PC-9 (cell line): ENCODE results near the gene GH2. TPM values are rescaled to one million over a fixed set of nuclear protein-coding genes. Genes with fewer than 3 reads are reported as not detected.

Experiments
- BruUV-seq: library from RNA; stranded (reverse); fragments of 400-500 nt; replicated peaks from 2 replicates; lab custom pipeline; 2021; lab: Mats Ljungman, UMichigan
- CTCF ChIA-PET: fragments of 300-600 bp; sonication (Branson Sonifier 250); formaldehyde crosslinking; loops from one replicate; lab custom pipeline; 2022; ENCODE audit warnings: antibody characterized with exemption; lab: Charles Lee
- POLR2A ChIA-PET: fragments of 300-600 bp; sonication (Branson Sonifier 250); formaldehyde crosslinking; loops from one replicate; lab custom pipeline; 2022; ENCODE audit warnings: antibody characterized with exemption; ENCODE audit not compliant: unreplicated experiment; lab: Charles Lee
- DNase-seq, 2 experiments: peaks; one replicate each; pipeline versions ENCODE4 v3.0.0 to v3.0.0-alpha.2; 2015 to 2022; ENCODE audit warnings: mixed read lengths in 1 of 2
- H2AFZ ChIP-seq: fragments of 200-600 bp; sonication (generic); 2 replicates; pipeline ENCODE4 v1.8.1; 2017; ENCODE audit warnings: antibody characterized with exemption
- H3F3A ChIP-seq: fragments of 200-600 bp; sonication (generic); 2 replicates; pipeline ENCODE4 v1.8.1; 2017; ENCODE audit warnings: antibody characterized with exemption, mild to moderate bottlenecking, low read depth; ENCODE audit not compliant: insufficient read depth
- H3K27ac ChIP-seq: fragments of 200-600 bp; sonication (generic); 2 replicates; pipeline ENCODE4 v1.6.1; 2016; ENCODE audit warnings: mixed run types
- H3K27me3 ChIP-seq: fragments of 200-600 bp; sonication (generic); 2 replicates; pipeline ENCODE4 v1.6.1; 2016; ENCODE audit warnings: low read depth, mixed run types; ENCODE audit not compliant: insufficient read depth
- H3K36me3 ChIP-seq: fragments of 200-600 bp; sonication (generic); 2 replicates; pipeline ENCODE4 v1.6.1; 2016; ENCODE audit warnings: low read depth, mixed run types
- H3K4me1 ChIP-seq: fragments of 200-600 bp; sonication (generic); replicated peaks from 2 replicates; pipeline ENCODE4 v1.6.1; 2016; ENCODE audit warnings: mixed run types; ENCODE audit not compliant: insufficient read depth
- H3K4me2 ChIP-seq: fragments of 200-600 bp; sonication (generic); 2 replicates; pipeline ENCODE4 v1.6.1; 2017; ENCODE audit warnings: mixed run types
- H3K4me3 ChIP-seq: fragments of 200-600 bp; sonication (generic); 2 replicates; pipeline ENCODE4 v1.6.1; 2016; ENCODE audit warnings: mixed run types
- H3K79me2 ChIP-seq: fragments of 200-600 bp; sonication (generic); 2 replicates; pipeline ENCODE4 v1.6.1; 2017; ENCODE audit warnings: low read depth, mixed run types
- H3K9me2 ChIP-seq: fragments of 200-600 bp; sonication (generic); 2 replicates; pipeline ENCODE4 v1.8.1; 2017; ENCODE audit warnings: mild to moderate bottlenecking; ENCODE audit not compliant: insufficient read depth
- H3K9me3 ChIP-seq: fragments of 200-600 bp; sonication (generic); 2 replicates; pipeline ENCODE4 v1.8.1; 2016; ENCODE audit warnings: low read depth; ENCODE audit not compliant: insufficient read depth
- H4K20me1 ChIP-seq: fragments of 200-600 bp; sonication (generic); 2 replicates; pipeline ENCODE4 v1.8.1; 2017; ENCODE audit not compliant: insufficient read depth
- CTCF ChIP-seq: fragments of 200-600 bp; sonication (generic); conservative IDR thresholded peaks from 2 replicates; pipeline ENCODE4 v1.6.1; 2017; ENCODE audit warnings: mixed run types, antibody characterized with exemption, mild to moderate bottlenecking, moderate library complexity
- EZH2 ChIP-seq: fragments of 200-600 bp; sonication (generic); IDR thresholded peaks from 2 replicates; pipeline ENCODE4 v1.8.0; 2017; ENCODE audit warnings: antibody characterized with exemption, low read depth
- intact Hi-C: fragments of 100-400 bp; cut with micrococcal nuclease; formaldehyde crosslinking; loops from one replicate; pipeline ENCODE4 v1.10.0; 2022; ENCODE audit not compliant: unreplicated experiment
- total RNA-seq: library from RNA; stranded (reverse); gene quantifications from 2 replicates; pipeline ENCODE4 v1.2.3, GENCODE V29; 2021

Gene GH2
- total RNA-seq, 1 experiment from 2014 or later, result not detected

- no peak for DNase-seq
- Histone ChIP-seq H3K9me2 (no peaks in the 10 kb centered on the region), H3F3A (peaks cover 34% of the 10 kb centered on the region), H3K9me3 (no peaks in the 10 kb centered on the region), H3K4me1 (peaks cover 39% of the 10 kb centered on the region), H3K4me3 (no peak overlapping the region), H3K27me3 (no peaks in the 10 kb centered on the region), H3K79me2 (peaks cover 61% of the 10 kb centered on the region), H3K36me3 (0 out of 2 replicates have a peak, but pooled peaks cover 6% of the 10 kb centered on the region), H3K4me2 (no peak overlapping the region), H3K27ac (no peak overlapping the region), H2AFZ (no peak overlapping the region), H4K20me1 (peaks cover 12% of the 10 kb centered on the region)
- no TSS peak for BruUV-seq
- intact Hi-C loops, result no loop called here
- POLR2A ChIA-PET, result no interaction called here
- TF ChIP-seq CTCF, result no peak
- TF ChIP-seq EZH2, result no peak
- CTCF ChIA-PET, result no interaction called here
Observed at GRCh38 chr17:63837480-63837879, 44.3 kb downstream of the GH2 start.

- no peak for TF ChIP-seq EZH2
- TF ChIP-seq CTCF, result no peak
- intact Hi-C loops, result no loop called here
- peaks cover 39% of the 10 kb centered on the region for H3K4me1 ChIP-seq
- H3K4me3 ChIP-seq, result no peak overlapping the region
- BruUV-seq, result no TSS peak
- H3K9me3 ChIP-seq, result no peaks in the 10 kb centered on the region
- H3K27ac ChIP-seq, result no peak overlapping the region
- no peaks in the 10 kb centered on the region for H3K9me2 ChIP-seq
- POLR2A ChIA-PET, result no interaction called here
- no peak for DNase-seq
- H4K20me1 ChIP-seq, result peaks cover 12% of the 10 kb centered on the region
- H3K27me3 ChIP-seq, result no peaks in the 10 kb centered on the region
- no peak overlapping the region for H2AFZ ChIP-seq
- no peak overlapping the region for H3K4me2 ChIP-seq
- H3K79me2 ChIP-seq, result peaks cover 56% of the 10 kb centered on the region
- peaks cover 40% of the 10 kb centered on the region for H3F3A ChIP-seq
- CTCF ChIA-PET, result no interaction called here
- H3K36me3 ChIP-seq, result 0 out of 2 replicates have a peak, but pooled peaks cover 6% of the 10 kb centered on the region
Observed at GRCh38 chr17:63836811-63837210, 44.9 kb downstream of the GH2 start.

DNA sequence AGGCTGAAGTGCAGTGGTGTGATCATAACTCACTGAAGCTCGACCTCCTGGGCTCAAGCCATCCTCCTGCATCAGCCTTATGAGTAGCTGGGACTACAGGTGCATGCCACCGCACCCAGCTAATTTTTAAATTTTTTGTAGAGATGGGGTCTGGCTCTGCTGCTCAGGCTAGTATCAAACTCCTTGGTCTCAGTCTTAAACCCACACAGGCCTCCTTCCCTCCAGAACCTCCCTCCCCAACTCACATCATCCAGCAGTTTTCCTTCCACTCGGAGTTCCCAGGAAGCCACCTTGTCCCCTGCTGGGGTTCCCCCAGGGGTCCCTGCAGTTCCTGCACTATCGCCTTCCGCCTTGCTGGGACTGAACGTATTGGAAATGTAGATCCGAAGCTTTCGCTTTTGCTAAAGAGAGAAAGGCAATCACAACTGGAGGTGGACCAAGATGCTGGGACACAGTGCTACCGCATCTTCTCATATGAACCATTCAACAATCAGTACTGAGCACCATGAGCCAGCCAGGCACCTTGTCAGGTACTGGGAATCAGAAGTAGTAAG is 46.5 kb downstream of the GH2 start:
- Histone ChIP-seq H3K79me2 (peaks cover 40% of the 10 kb centered on the region), H3K9me3 (no peaks in the 10 kb centered on the region), H3K4me1 (peaks cover 26% of the 10 kb centered on the region), H3K4me3 (no peak overlapping the region), H3K27me3 (no peaks in the 10 kb centered on the region), H3K36me3 (0 out of 2 replicates have a peak, but pooled peaks cover 13% of the 10 kb centered on the region), H2AFZ (no peak overlapping the region), H3K9me2 (no peaks in the 10 kb centered on the region), H4K20me1 (peaks cover 12% of the 10 kb centered on the region), H3K27ac (no peak overlapping the region), H3K4me2 (no peak overlapping the region), H3F3A (peaks cover 47% of the 10 kb centered on the region)
- TF ChIP-seq EZH2 (no peak), CTCF (peak; percentile 24; the same call in 1 of the 2 replicates)
- BruUV-seq, result no TSS peak
- CTCF ChIA-PET, result no interaction called here
- intact Hi-C loops, result no loop called here
- POLR2A ChIA-PET, result no interaction called here
- no peak for DNase-seq
